OCI-LY1 (cell line): ENCODE measurements around the gene TMEM131.

Source experiments
- EZH2 ChIP-seq: fragments of 200-600 bp; sonication (generic), shearing (Covaris generic); IDR thresholded peaks from 2 replicates; pipeline ENCODE4 v1.8.0; 2017; ENCODE audit warnings: borderline replicate concordance, mixed run types, mild to moderate bottlenecking, antibody characterized with exemption, low read length, moderate library complexity, mixed read lengths
- TF ChIP-seq, protein P1 (sequence below): fragments of 200-600 bp; sonication (generic), shearing (Covaris generic); IDR thresholded peaks from 2 replicates; pipeline ENCODE4 v1.5.1; 2017; ENCODE audit warnings: mild to moderate bottlenecking, antibody characterized with exemption, low read length, moderate library complexity, mixed read lengths

DNA sequence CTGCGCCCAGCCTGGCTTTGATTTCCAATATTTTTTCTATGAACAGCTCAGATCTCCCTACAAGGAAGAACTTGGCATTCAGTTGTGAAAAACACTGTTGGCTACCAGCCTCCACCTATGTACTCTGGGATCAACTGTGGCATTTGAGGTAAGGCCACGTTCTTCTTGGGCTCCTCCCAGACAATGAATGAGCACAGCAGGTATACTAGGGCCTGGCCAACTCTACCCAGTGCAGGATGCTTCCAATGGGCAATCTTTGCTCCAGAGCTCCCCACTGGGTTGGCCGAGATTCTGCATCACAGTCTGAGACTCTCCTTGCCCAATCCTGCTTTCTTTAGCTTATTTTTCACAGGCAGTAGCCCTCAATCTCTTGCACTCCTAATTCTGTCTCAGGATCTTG is 75.9 kb downstream of the TMEM131 start:
- TF ChIP-seq, protein P1, sequence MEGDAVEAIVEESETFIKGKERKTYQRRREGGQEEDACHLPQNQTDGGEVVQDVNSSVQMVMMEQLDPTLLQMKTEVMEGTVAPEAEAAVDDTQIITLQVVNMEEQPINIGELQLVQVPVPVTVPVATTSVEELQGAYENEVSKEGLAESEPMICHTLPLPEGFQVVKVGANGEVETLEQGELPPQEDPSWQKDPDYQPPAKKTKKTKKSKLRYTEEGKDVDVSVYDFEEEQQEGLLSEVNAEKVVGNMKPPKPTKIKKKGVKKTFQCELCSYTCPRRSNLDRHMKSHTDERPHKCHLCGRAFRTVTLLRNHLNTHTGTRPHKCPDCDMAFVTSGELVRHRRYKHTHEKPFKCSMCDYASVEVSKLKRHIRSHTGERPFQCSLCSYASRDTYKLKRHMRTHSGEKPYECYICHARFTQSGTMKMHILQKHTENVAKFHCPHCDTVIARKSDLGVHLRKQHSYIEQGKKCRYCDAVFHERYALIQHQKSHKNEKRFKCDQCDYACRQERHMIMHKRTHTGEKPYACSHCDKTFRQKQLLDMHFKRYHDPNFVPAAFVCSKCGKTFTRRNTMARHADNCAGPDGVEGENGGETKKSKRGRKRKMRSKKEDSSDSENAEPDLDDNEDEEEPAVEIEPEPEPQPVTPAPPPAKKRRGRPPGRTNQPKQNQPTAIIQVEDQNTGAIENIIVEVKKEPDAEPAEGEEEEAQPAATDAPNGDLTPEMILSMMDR = no peak
- no peak for TF ChIP-seq EZH2
